ENCODE measurements around the gene ADAR. TPM values are rescaled to one million over a fixed set of nuclear protein-coding genes. Genes with fewer than 3 reads are reported as not detected.

Gene ADAR
- total RNA-seq, 1 donor from 2014 or later = 444 TPM

- intact Hi-C loops (cut with micrococcal nuclease) = loop anchor here (1.0 to 5.0 kb wide), 24 partner anchors 9 to 713 kb away; partner anchors contain the start of genes ADAM15, CKS1B, CLK2 and HAX1
Measured at GRCh38 chr1:154558720-154559465, 49.1 kb downstream of the ADAR start.

GRCh38 chr1:154557939-154558719, 49.9 kb downstream of the ADAR start, which contains the start of gene UBE2Q1:
TSS of gene UBE2Q1 (minus strand) at chr1:154558662. CDS start at chr1:154558553, 109 bp downstream.
- intact Hi-C loops (cut with micrococcal nuclease) = loop anchor here (1.0 to 5.0 kb wide), 9 partner anchors 151 to 714 kb away; partner anchors contain the start of genes CKS1B, CLK2, HAX1 and IL6R

- intact Hi-C loops (cut with micrococcal nuclease) = loop anchor here (2.0 to 5.0 kb wide), 4 partner anchors 150 to 715 kb away; partner anchors contain the start of genes CLK2, IL6R, KRTCAP2 and TRIM46
Measured at GRCh38 chr1:154557248-154557938, 50.6 kb downstream of the ADAR start.

GRCh38 chr1:154556422-154556821, 51.6 kb downstream of the ADAR start:
- intact Hi-C loops (cut with micrococcal nuclease) = loop anchor here (2.0 to 5.0 kb wide), 4 partner anchors 149 to 716 kb away; partner anchors contain the start of genes CLK2, IL6R, KRTCAP2 and TRIM46

- intact Hi-C loops (cut with micrococcal nuclease) = no loop called here
Measured at GRCh38 chr1:154553056-154554030, 54.6 kb downstream of the ADAR start.

GRCh38 chr1:154552036-154552435, 56.0 kb downstream of the ADAR start:
- intact Hi-C loops (cut with micrococcal nuclease) = no loop called here

GRCh38 chr1:154551474-154551873, 56.5 kb downstream of the ADAR start:
- intact Hi-C loops (cut with micrococcal nuclease) = no loop called here

GRCh38 chr1:154550657-154551056, 57.3 kb downstream of the ADAR start:
- intact Hi-C loops (cut with micrococcal nuclease) = no loop called here

- intact Hi-C loops (cut with micrococcal nuclease) = no loop called here
Measured at GRCh38 chr1:154550070-154550469, 57.9 kb downstream of the ADAR start.

GRCh38 chr1:154549202-154549770, 58.7 kb downstream of the ADAR start:
- intact Hi-C loops (cut with micrococcal nuclease) = no loop called here

- intact Hi-C loops (cut with micrococcal nuclease) = no loop called here
Measured at GRCh38 chr1:154548028-154548427, 60.0 kb downstream of the ADAR start.

- intact Hi-C loops (cut with micrococcal nuclease) = loop anchor here (2.0 kb wide), 2 partner anchors 222 to 274 kb away; partner anchors contain the start of genes ATP8B2 and HAX1
Measured at GRCh38 chr1:154547105-154547732, 60.8 kb downstream of the ADAR start.

GRCh38 chr1:154546264-154547063, 61.5 kb downstream of the ADAR start:
- intact Hi-C loops (cut with micrococcal nuclease) = loop anchor here (1.0 to 2.0 kb wide), 3 partner anchors 66 to 274 kb away; partner anchors contain the start of genes ATP8B2 and HAX1

- intact Hi-C loops (cut with micrococcal nuclease) = no loop called here
Measured at GRCh38 chr1:154541231-154541630, 66.8 kb downstream of the ADAR start.

- intact Hi-C loops (cut with micrococcal nuclease) = no loop called here
Measured at GRCh38 chr1:154539486-154540483, 68.2 kb downstream of the ADAR start.

- intact Hi-C loops (cut with micrococcal nuclease) = no loop called here
Measured at GRCh38 chr1:154536570-154536969, 71.4 kb downstream of the ADAR start.
